Esophagus squamous epithelium (tissue), 5 donors: ENCODE results near the gene HDHD2. TPM values are rescaled to one million over a fixed set of nuclear protein-coding genes. Genes with fewer than 3 reads are reported as not detected.
"Not testable (repeated sequence)": the region's sequence is repeated elsewhere in the genome, so short reads cannot be mapped to it uniquely, and the experiment has no call there.

Experiments
- DNase-seq: peaks from one replicate; lab custom pipeline; 2025; lab: John Stamatoyannopoulos, UW
- H3K27ac ChIP-seq, 4 donors: fragments of 200-600 bp; sonication (generic); one replicate each; pipeline ENCODE4 v1.5.1; 2016 to 2019; ENCODE audit warnings: mild to moderate bottlenecking in 1 of 4
- H3K27me3 ChIP-seq, 4 donors: fragments of 200-600 bp; sonication (generic); 1 replicate in 3 of 4; 2 replicates in 1 of 4; pipeline versions ENCODE4 v1.5.1 to v1.6.0; 2017 to 2021; ENCODE audit warnings: antibody characterized with exemption in 1 of 4
- H3K36me3 ChIP-seq, 3 donors: fragments of 200-600 bp; sonication (generic); one replicate each; pipeline ENCODE4 v1.5.1; 2016 to 2019
- H3K4me1 ChIP-seq, 3 donors: fragments of 200-600 bp; sonication (generic); one replicate each; pipeline ENCODE4 v1.5.1; 2017 to 2019
- H3K4me3 ChIP-seq, 4 donors: fragments of 200-600 bp; sonication (generic); 1 replicate in 3 of 4; 2 replicates in 1 of 4; pipeline ENCODE4 v1.5.1; 2016 to 2019; ENCODE audit warnings: mild to moderate bottlenecking in 2 of 4, moderate library complexity in 1 of 4
- H3K9me3 ChIP-seq, 3 donors: fragments of 200-600 bp; sonication (generic); one replicate each; pipeline ENCODE4 v1.5.1; 2016 to 2019
- POLR2A ChIP-seq, 4 donors: fragments of 450-650 bp; IDR thresholded peaks; one replicate each; pipeline ENCODE4 v1.6.1; 2017; ENCODE audit warnings: antibody characterized with exemption in 4 of 4, mild to moderate bottlenecking in 4 of 4, moderate library complexity in 3 of 4
- WGBS, 2 donors: methylation state at CpG; one replicate each; pipeline ENCODE4 v1.1.5; 2018; 5-methylcytosine and 5-hydroxymethylcytosine counted together
- intact Hi-C: fragments of 100-400 bp; cut with DNase I; formaldehyde crosslinking; loops from one replicate; pipeline ENCODE4 v1.15.0; 2022
- total RNA-seq, 4 donors: library from RNA; depleted of rRNA; stranded (reverse); fragments of >200 nt; gene quantifications; one replicate each; pipeline ENCODE4 v1.1.0, GENCODE V29; 2016
- TF ChIP-seq, protein P1 (sequence below), 6 experiments: fragments of 450-650 bp in 4 of 6; fragments of 200-600 bp in 2 of 6; sonication (generic) in 2 of 6; IDR thresholded peaks; one replicate each; pipeline ENCODE4 v1.5.1; 2016 to 2019; ENCODE audit warnings: antibody characterized with exemption in 6 of 6, mild to moderate bottlenecking in 4 of 6, moderate library complexity in 4 of 6
- donor health status: DM: yes; HTN: yes; CAD: no.

Gene HDHD2
- 10 to 100 TPM; 14.9 to 22.9 (median 18.8) TPM for total RNA-seq

GRCh38 chr18:47150029-47150823 lies at the start of gene HDHD2:
TSS of gene HDHD2 (minus strand) at chr18:47150500. CDS start at chr18:47136439, 14,061 bp downstream.
- intact Hi-C loops, result no loop called here

GRCh38 chr18:47195961-47196360 lies 45.7 kb upstream of the HDHD2 start:
- intact Hi-C loops, H3K27ac ChIP-seq, DNase-seq, H3K4me3 ChIP-seq, H3K9me3 ChIP-seq, H3K4me1 ChIP-seq, H3K36me3 ChIP-seq: not testable (repeated sequence)
- peaks cover 0 to 68% (median 0%) of the 10 kb centered on the region in 4 donors for H3K27me3 ChIP-seq
- 71% methylated on average over 3 of the region's 3 CpGs for WGBS, 2 donors

More at GRCh38 chr18:47150029-47150823, at the start of gene HDHD2:
- DNase-seq, result peak; percentile 34
- H3K36me3 ChIP-seq, result peaks cover 0 to 22% (median 0%) of the 10 kb centered on the region in 3 donors
- WGBS, 2 donors, result 0 to 1% methylated on average over 13 to 27 of the region's 70 CpGs
- H3K4me3 ChIP-seq, result peak within 1 kb of the TSS; percentile 80 to 93 (median 92)
- peaks cover 11 to 43% (median 12%) of the 10 kb centered on the region in 3 donors for H3K4me1 ChIP-seq
- no peaks in the 10 kb centered on the region for H3K9me3 ChIP-seq
- no peaks in the 10 kb centered on the region for H3K27me3 ChIP-seq
- H3K27ac ChIP-seq, result peak within 1 kb of the TSS; percentile 91 to 95 (median 94)
- TF ChIP-seq, protein P1, sequence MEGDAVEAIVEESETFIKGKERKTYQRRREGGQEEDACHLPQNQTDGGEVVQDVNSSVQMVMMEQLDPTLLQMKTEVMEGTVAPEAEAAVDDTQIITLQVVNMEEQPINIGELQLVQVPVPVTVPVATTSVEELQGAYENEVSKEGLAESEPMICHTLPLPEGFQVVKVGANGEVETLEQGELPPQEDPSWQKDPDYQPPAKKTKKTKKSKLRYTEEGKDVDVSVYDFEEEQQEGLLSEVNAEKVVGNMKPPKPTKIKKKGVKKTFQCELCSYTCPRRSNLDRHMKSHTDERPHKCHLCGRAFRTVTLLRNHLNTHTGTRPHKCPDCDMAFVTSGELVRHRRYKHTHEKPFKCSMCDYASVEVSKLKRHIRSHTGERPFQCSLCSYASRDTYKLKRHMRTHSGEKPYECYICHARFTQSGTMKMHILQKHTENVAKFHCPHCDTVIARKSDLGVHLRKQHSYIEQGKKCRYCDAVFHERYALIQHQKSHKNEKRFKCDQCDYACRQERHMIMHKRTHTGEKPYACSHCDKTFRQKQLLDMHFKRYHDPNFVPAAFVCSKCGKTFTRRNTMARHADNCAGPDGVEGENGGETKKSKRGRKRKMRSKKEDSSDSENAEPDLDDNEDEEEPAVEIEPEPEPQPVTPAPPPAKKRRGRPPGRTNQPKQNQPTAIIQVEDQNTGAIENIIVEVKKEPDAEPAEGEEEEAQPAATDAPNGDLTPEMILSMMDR (IDR thresholded peaks at IDR 0.05), result peak in 1 of 6 experiments; percentile 4
- peak in 2 of 4 donors; percentile 66 to 84 for TF ChIP-seq POLR2A (IDR thresholded peaks at IDR 0.05)

DNA sequence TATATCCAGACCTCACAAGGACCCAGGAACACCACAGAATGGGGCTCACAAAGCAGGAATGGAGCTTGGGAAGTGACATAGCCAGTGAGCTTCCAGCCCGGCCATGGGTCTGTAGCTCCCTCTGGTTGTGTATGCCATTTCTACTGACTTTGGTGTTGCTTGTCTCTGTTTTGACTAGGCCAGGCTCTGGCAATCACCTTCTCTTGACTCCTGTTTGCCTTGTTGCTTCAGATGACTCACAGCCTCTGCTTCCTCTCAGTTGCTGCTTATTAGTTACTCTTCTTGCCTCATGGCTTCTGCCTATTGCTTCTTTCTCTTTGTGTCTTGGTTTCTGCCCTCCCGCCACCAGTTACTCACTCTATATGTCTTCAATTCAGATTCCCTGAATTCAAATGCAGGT lies 41.7 kb upstream of the HDHD2 start:
- no peaks in the 10 kb centered on the region for H3K9me3 ChIP-seq
- H3K36me3 ChIP-seq, result no peaks in the 10 kb centered on the region
- no peak overlapping the region for H3K4me3 ChIP-seq
- H3K4me1 ChIP-seq, result peaks cover 0 to 8% (median 0%) of the 10 kb centered on the region in 3 donors
- DNase-seq, result no peak
- intact Hi-C loops, result no loop called here
- no peak for TF ChIP-seq POLR2A (IDR thresholded peaks at IDR 0.05)
- TF ChIP-seq, protein P1 (IDR thresholded peaks at IDR 0.05), result no peak
- no peak overlapping the region for H3K27ac ChIP-seq
- peaks cover 0 to 57% (median 0%) of the 10 kb centered on the region in 4 donors for H3K27me3 ChIP-seq
- WGBS, 2 donors, result 79 to 92% methylated on average over 2 of the region's 2 CpGs

DNA sequence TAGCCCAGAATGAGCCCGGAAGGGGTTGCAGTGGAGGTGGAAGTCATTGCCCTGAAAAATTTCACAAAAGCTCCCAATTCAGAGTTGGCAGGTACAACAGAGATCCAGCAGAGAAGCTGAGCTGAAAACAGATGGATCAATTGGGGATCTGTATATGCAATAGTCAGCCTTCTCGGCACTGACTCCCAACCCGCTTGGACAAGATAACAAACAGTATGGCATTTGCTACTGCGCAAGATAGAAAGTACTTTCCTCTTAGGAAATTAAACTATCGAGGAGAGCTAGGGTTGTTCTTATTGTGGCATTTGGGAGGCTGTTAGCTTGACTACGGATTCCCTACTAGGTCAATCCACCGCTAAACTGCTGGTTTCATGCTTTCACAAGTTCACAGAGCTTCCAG lies 37.4 kb upstream of the HDHD2 start:
- 81 to 87% methylated on average over 7 of the region's 7 CpGs for WGBS, 2 donors
- H3K4me1 ChIP-seq, result no peaks in the 10 kb centered on the region
- no peaks in the 10 kb centered on the region for H3K9me3 ChIP-seq
- no peak overlapping the region for H3K27ac ChIP-seq
- no peak for TF ChIP-seq POLR2A (IDR thresholded peaks at IDR 0.05)
- TF ChIP-seq, protein P1 (IDR thresholded peaks at IDR 0.05), result no peak
- H3K4me3 ChIP-seq, result no peak overlapping the region
- no peaks in the 10 kb centered on the region for H3K36me3 ChIP-seq
- H3K27me3 ChIP-seq, result peaks cover 0 to 30% (median 0%) of the 10 kb centered on the region in 4 donors
- intact Hi-C loops, result no loop called here
- DNase-seq, result no peak

DNA sequence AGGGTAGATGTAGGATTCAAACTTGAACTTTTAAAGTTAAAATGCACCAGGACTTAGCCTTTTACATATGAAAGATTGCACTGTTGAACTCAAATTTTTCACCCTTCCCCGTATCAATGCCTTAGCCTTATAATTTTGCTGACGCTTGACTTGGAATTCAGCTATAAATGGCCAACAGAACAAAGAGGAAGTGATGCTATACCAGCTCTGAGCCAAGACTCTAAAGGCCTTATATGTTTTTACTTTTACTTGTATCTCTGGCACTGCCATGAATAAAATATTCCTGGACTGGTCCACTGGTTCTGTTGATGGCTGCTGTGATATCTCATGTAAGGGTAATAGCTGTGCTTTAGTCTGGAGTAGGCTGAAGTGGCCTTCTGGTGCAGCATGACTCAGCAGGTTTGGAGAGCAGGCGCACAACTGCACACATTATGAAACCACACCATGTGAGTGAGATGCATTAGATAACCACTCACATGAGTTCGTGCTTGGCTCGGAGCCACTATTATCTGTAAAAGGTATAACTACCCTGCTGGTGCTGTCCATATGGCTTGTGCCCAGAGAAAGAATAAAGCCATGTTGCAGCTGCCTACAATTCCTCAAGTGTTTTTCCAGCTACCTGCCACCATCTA lies 34.2 kb upstream of the HDHD2 start:
- Histone ChIP-seq H3K4me1 (no peaks in the 10 kb centered on the region), H3K9me3 (no peaks in the 10 kb centered on the region), H3K27me3 (peaks cover 0 to 22% (median 0%) of the 10 kb centered on the region in 4 donors), H3K36me3 (no peaks in the 10 kb centered on the region), H3K27ac (no peak overlapping the region), H3K4me3 (no peak overlapping the region)
- no peak for TF ChIP-seq POLR2A (IDR thresholded peaks at IDR 0.05)
- TF ChIP-seq, protein P1 (IDR thresholded peaks at IDR 0.05), result no peak
- WGBS, 2 donors, result 75 to 79% methylated on average over 5 of the region's 5 CpGs
- intact Hi-C loops, result no loop called here
- DNase-seq, result no peak

DNA sequence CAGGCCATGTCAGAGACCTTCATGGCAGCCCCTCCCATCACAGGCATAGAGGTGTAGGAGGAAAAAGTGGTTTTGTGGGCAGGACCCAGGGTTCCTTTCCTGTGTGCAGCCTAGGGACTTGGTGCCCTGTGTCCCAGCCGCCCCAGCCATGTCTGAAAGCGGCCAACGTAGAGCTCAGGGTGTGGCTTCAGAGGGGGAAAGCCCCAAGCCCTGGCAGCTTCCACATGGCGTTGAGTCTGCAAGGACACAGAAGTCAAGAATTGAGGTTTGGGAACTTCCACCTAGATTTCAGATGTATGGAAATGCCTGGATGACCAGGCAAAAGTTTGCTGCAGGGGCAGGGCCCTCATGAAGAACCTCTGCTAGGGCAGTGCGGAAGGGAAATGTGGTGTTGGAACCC lies 31.9 kb upstream of the HDHD2 start:
- intact Hi-C loops, H3K9me3 ChIP-seq, H3K36me3 ChIP-seq, DNase-seq, H3K4me3 ChIP-seq, H3K4me1 ChIP-seq, H3K27ac ChIP-seq: not testable (repeated sequence)
- peaks cover 0 to 11% (median 0%) of the 10 kb centered on the region in 4 donors for H3K27me3 ChIP-seq
- WGBS, 2 donors, result 61 to 81% methylated on average over 5 of the region's 5 CpGs
